HG02759 (cell line): Measurements from ENCODE around the gene DFFA.
"Not testable (repeated sequence)": the region's sequence is repeated elsewhere in the genome, so short reads cannot be mapped to it uniquely, and the experiment has no call there.

Experiments
- ATAC-seq: cut with Tn5 transposase; IDR thresholded peaks from one replicate; pipeline ENCODE4 v1.9.1; 2021; ENCODE audit warnings: mild to moderate bottlenecking, moderate library complexity; ENCODE audit not compliant: unreplicated experiment

The DFFA gene

GRCh38 chr1:10470043-10470442 lies 2.3 kb downstream of the DFFA start:
- no peak for ATAC-seq

GRCh38 chr1:10467078-10467477 lies 5.3 kb downstream of the DFFA start:
- no peak for ATAC-seq

GRCh38 chr1:10459184-10459583 lies 13.1 kb downstream of the DFFA start:
- ATAC-seq: no peak

- ATAC-seq: no peak
These were observed 14.5 kb downstream of the DFFA start for GRCh38 chr1:10457875-10458274.

- not testable (repeated sequence) for ATAC-seq
These were observed 14.9 kb downstream of the DFFA start for GRCh38 chr1:10457462-10457861.

GRCh38 chr1:10456661-10457060 lies 15.7 kb downstream of the DFFA start:
- ATAC-seq: no peak

GRCh38 chr1:10456048-10456447 lies 16.3 kb downstream of the DFFA start:
- no peak for ATAC-seq

- ATAC-seq: no peak
These were observed 21.0 kb downstream of the DFFA start for GRCh38 chr1:10451287-10451686.

GRCh38 chr1:10450836-10451235 lies 21.5 kb downstream of the DFFA start:
- no peak for ATAC-seq

GRCh38 chr1:10450156-10450814 lies 22.0 kb downstream of the DFFA start:
- ATAC-seq: no peak

GRCh38 chr1:10449751-10450150 lies 22.6 kb downstream of the DFFA start, which contains the start of gene CORT:
CORT (plus strand) TSS chr1:10450031; CDS start chr1:10450224, 193 bp downstream.
- ATAC-seq: no peak

GRCh38 chr1:10446790-10447422 lies 25.4 kb downstream of the DFFA start:
- ATAC-seq: no peak

- no peak for ATAC-seq
These were observed 27.4 kb downstream of the DFFA start for GRCh38 chr1:10444795-10445397.

GRCh38 chr1:10444248-10444647 lies 28.1 kb downstream of the DFFA start:
- no peak for ATAC-seq

GRCh38 chr1:10440794-10441193 lies 31.5 kb downstream of the DFFA start:
- no peak for ATAC-seq

GRCh38 chr1:10440305-10440704 lies 32.0 kb downstream of the DFFA start:
- ATAC-seq: no peak

- no peak for ATAC-seq
These were observed 33.6 kb downstream of the DFFA start for GRCh38 chr1:10438677-10439163.

- no peak for ATAC-seq
These were observed 35.3 kb downstream of the DFFA start for GRCh38 chr1:10437052-10437451.

- no peak for ATAC-seq
These were observed 37.7 kb downstream of the DFFA start for GRCh38 chr1:10434590-10434989.

- no peak for ATAC-seq
These were observed 38.5 kb downstream of the DFFA start for GRCh38 chr1:10433790-10434189.

- no peak for ATAC-seq
These were observed 39.2 kb downstream of the DFFA start for GRCh38 chr1:10432910-10433700.
